ENCODE measurements around the gene LGALS3. TPM values are rescaled to one million over a fixed set of nuclear protein-coding genes. Genes with fewer than 3 reads are reported as not detected.

The LGALS3 gene
- polyA plus RNA-seq, 2 of the 4 experiments (the other 2 are of a cell fraction): 60.2 to 61.0 TPM

DNA sequence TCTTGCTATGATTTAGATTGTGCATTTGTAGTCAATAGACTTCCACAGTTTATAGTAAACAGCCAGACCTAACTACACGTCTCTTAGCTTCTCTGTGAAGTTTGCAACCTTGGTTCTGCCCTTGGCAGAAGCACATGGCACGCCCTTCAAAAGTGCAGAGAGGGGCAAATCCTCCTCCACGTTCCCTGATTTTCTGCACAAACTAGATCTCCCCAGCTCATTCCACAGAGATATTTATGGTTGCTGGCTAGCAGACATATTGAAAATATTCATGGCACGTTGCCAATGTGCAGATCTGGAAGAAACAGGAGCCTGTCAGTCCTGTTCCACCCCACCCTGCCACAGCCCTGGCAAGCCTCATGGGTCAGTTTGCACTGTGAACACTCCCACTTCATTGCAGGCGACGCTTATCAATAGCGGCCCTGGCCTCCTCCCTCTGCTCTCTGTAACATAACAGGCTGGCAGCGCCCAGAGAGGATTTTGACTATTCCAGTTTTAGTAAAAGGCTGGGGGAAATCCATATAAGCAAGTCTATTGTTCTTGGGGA lies 6.5 kb upstream of the LGALS3 start:
- DNase-seq (ENCODE audit: low read depth in 1 of 2, low spot score in 1 of 2): no peak
- Histone ChIP-seq H3K4me1 (peaks cover 21% of the 10 kb centered on the region), H3K4me2 (no peak overlapping the region), H3K27ac (no peak overlapping the region), H3K9me3 (no peaks in the 10 kb centered on the region), H3K4me3 (no peak overlapping the region)
- WGBS (ENCODE audit: missing lambda C conversion rate): 81% methylated on average over 8 of the region's 8 CpGs
- CTCF ChIA-PET: interaction anchor here (0.9 to 3.6 kb wide), 3 partner anchors 13 to 43 kb away, joined by 3 to 16 read pairs (median 4); no protein-coding TSS in a partner anchor
- FAIRE-seq: no peak
- POLR2A ChIA-PET: interaction anchor here (2.1 kb wide), 1 partner anchor 19 kb away, joined by 6 read pairs; no protein-coding TSS in a partner anchor
- no peak for ATAC-seq
- TF ChIP-seq ZSCAN20 (CRISPR knock-in tag; IDR thresholded peaks at IDR 0.05) (no peak), ESRRA (IDR thresholded peaks at IDR 0.05; ENCODE audit: borderline replicate concordance, low read length) (no peak), RFX5 (IDR thresholded peaks at IDR 0.05) (no peak), RCOR1 (IDR thresholded peaks at IDR 0.05; ENCODE audit: low read depth, low read length) (no peak)
- TF ChIP-seq, protein P1, sequence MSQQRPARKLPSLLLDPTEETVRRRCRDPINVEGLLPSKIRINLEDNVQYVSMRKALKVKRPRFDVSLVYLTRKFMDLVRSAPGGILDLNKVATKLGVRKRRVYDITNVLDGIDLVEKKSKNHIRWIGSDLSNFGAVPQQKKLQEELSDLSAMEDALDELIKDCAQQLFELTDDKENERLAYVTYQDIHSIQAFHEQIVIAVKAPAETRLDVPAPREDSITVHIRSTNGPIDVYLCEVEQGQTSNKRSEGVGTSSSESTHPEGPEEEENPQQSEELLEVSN (IDR thresholded peaks at IDR 0.05; ENCODE audit: borderline replicate concordance, low read depth): no peak

DNA sequence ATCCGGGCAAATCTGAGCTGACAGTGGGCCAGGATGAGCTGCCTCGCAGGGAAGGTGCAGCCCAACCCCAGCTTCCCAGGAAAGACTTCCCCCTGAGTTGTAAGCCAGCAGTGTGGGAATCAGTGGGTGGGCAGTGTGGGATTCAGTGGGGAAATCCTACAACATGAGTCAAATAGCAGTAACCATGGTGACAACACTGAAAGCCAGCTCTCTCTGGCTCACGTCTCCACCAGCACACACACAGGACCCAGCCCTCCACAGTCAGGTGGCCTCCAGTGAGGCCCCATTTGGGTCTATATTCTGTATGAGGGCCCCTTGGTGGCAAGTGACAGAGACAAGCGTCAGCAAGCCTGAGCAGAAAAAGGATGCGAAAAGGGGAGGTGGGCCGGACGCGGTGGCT lies 6.0 kb upstream of the LGALS3 start:
- peak in 1 of 2 experiments; percentile 36; a peak in 2 of 6 replicates for ATAC-seq

DNA sequence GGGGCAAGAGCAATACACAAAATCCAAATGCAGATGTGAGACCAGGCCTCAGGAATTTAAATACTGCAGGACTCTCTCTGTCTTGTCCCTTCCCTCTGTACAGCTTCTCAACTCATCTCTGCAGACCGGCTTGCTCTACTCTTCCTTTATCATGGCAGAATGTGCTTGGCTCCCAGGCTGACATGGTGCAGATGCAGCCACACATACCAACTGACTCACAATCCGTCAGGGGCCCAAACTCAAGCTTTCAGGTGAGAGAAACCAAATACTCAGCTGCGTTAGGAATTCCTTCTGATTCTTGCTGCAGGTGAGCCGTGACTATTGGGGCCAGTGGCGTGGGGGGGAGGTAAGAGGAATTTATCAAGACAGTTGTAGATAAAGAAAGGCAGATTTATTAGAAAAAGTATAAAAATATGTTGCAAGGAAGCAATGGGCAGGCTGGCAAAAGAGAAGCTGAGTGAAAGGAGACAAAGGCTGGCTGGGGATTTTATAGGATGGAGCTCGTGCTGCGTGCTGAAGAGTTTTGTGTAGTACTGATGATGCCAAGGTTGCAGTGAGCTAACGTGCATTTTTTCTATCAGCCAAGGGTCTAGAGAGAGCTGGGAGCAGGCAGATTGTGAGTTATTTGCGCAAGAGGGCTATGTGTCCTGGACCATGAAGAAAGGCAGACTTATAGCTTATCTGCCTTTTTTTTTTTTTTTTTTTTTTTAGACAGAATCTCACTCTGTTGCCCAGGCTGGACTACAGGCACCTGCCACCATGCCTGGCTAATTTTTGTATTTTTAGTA lies 5.0 kb upstream of the LGALS3 start:
- DNase-seq (ENCODE audit: low read depth in 1 of 2, low spot score in 1 of 2) (no peak), ATAC-seq (no peak), FAIRE-seq (no peak)
- Histone ChIP-seq H3K4me1 (peaks cover 33% of the 10 kb centered on the region), H3K9me3 (no peaks in the 10 kb centered on the region), H3K4me3 (no peak overlapping the region), H3K4me2 (no peak overlapping the region), H3K27ac (no peak overlapping the region)
- ChIA-PET CTCF (interaction anchor here (0.7 to 3.6 kb wide), 4 partner anchors 14 to 37 kb away, joined by 4 to 16 read pairs (median 9); no protein-coding TSS in a partner anchor), POLR2A (interaction anchor here (0.7 to 1.3 kb wide), 2 partner anchors 21 to 73 kb away, joined by 3 to 4 read pairs; no protein-coding TSS in a partner anchor)
- TF ChIP-seq GATA3 (IDR thresholded peaks at IDR 0.05; ENCODE audit: borderline replicate concordance): no peak
- no peak for TF ChIP-seq CEBPB (IDR thresholded peaks at IDR 0.05)
- TF ChIP-seq EHMT2 (IDR thresholded peaks at IDR 0.05; ENCODE audit: low read depth): no peak
- TF ChIP-seq MYC (IDR thresholded peaks at IDR 0.05; ENCODE audit: borderline replicate concordance, low read length): no peak
- TF ChIP-seq KDM5A (IDR thresholded peaks at IDR 0.05): no peak
- TF ChIP-seq SREBF2 (IDR thresholded peaks at IDR 0.05): no peak
- TF ChIP-seq, protein P2, sequence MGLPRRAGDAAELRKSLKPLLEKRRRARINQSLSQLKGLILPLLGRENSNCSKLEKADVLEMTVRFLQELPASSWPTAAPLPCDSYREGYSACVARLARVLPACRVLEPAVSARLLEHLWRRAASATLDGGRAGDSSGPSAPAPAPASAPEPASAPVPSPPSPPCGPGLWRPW (IDR thresholded peaks at IDR 0.05): no peak
- WGBS (ENCODE audit: missing lambda C conversion rate): 86% methylated on average over 9 of the region's 9 CpGs

More for the DNA sequence above, 6.0 kb upstream of the LGALS3 start:
- WGBS (ENCODE audit: missing lambda C conversion rate): 74% methylated on average over 8 of the region's 8 CpGs
- TF ChIP-seq TFCP2L1 (CRISPR knock-in tag; IDR thresholded peaks at IDR 0.05) (no peak), EHMT2 (IDR thresholded peaks at IDR 0.05; ENCODE audit: low read depth) (no peak), SMC3 (IDR thresholded peaks at IDR 0.05) (no peak), EP300 (IDR thresholded peaks at IDR 0.05) (no peak), POLR2AphosphoS2 (conservative IDR thresholded peaks at IDR 0.05; ENCODE audit: low read length) (no peak), PHF8 (IDR thresholded peaks at IDR 0.05; ENCODE audit: borderline replicate concordance, low read depth) (no peak), CHD2 (IDR thresholded peaks at IDR 0.05; ENCODE audit: low read length, partially characterized antibody) (no peak)
- Histone ChIP-seq H3K27ac (no peak overlapping the region), H3K4me3 (no peak overlapping the region), H3K9me3 (no peaks in the 10 kb centered on the region), H3K4me1 (peaks cover 27% of the 10 kb centered on the region), H3K4me2 (no peak overlapping the region)
- FAIRE-seq (no peak), DNase-seq (ENCODE audit: low read depth in 1 of 2, low spot score in 1 of 2) (no peak)
- ChIA-PET POLR2A (interaction anchor here (2.1 kb wide), 1 partner anchor 20 kb away, joined by 6 read pairs; no protein-coding TSS in a partner anchor), CTCF (interaction anchor here (0.7 to 3.6 kb wide), 6 partner anchors 10 to 44 kb away, joined by 3 to 16 read pairs (median 4); no protein-coding TSS in a partner anchor)
